ENCODE results near the gene CUL1.

- TF ChIP-seq FOXM1 (IDR thresholded peaks at IDR 0.05; ENCODE audit: borderline replicate concordance) (no peak), BHLHE40 (IDR thresholded peaks at IDR 0.05; ENCODE audit: borderline replicate concordance) (no peak), FOXK2 (IDR thresholded peaks at IDR 0.05) (no peak), LEF1 (IDR thresholded peaks at IDR 0.05; ENCODE audit: borderline replicate concordance) (no peak), HDGF (IDR thresholded peaks at IDR 0.05; ENCODE audit: borderline replicate concordance) (no peak), SUZ12 (IDR thresholded peaks at IDR 0.05) (no peak), ELF4 (IDR thresholded peaks at IDR 0.05) (no peak), SP1 (IDR thresholded peaks at IDR 0.05) (no peak), FOXA1 (IDR thresholded peaks at IDR 0.05) (no peak), CTBP1 (IDR thresholded peaks at IDR 0.05; ENCODE audit: borderline replicate concordance) (no peak), ARNT (IDR thresholded peaks at IDR 0.05) (no peak)
Measured at GRCh38 chr7:148726385-148726784, 27.7 kb downstream of the CUL1 start.

All from HEK293T (cell line).